GM12892 (cell line): ENCODE results near the gene NFU1.

Experiments used
- POLR2A ChIP-seq: IDR thresholded peaks from 2 replicates; pipeline ENCODE4 v1.6.1; 2011; ENCODE audit warnings: low read depth, low read length, control low read depth
- POLR2AphosphoS5 ChIP-seq: IDR thresholded peaks from 2 replicates; pipeline ENCODE4 v1.6.1; 2011; ENCODE audit warnings: low read depth, low read length, control low read depth

GRCh38 chr2:69483024-69483423 is 45.8 kb upstream of the NFU1 start:
- TF ChIP-seq POLR2A (no peak), POLR2AphosphoS5 (no peak)
